Peyer's patch (tissue), 4 donors: ENCODE measurements around the gene EIF2B4. TPM values are rescaled to one million over a fixed set of nuclear protein-coding genes. Genes with fewer than 3 reads are reported as not detected.

ENCODE experiments used
- DNase-seq, 3 donors: peaks; one replicate each; pipeline ENCODE4 v3.0.0-alpha.2; 2017 to 2019
- H3K27ac ChIP-seq, 4 donors: fragments of 200-600 bp; sonication (generic); one replicate each; pipeline ENCODE4 v1.5.1; 2016 to 2019
- H3K27me3 ChIP-seq, 2 donors: fragments of 200-600 bp; sonication (generic); one replicate each; pipeline ENCODE4 v1.5.1; 2019
- H3K36me3 ChIP-seq, 3 donors: fragments of 200-600 bp; sonication (generic); one replicate each; pipeline ENCODE4 v1.5.1; 2016 to 2019
- H3K4me1 ChIP-seq, 4 donors: fragments of 200-600 bp; sonication (generic); one replicate each; pipeline ENCODE4 v1.5.1; 2016 to 2019
- H3K4me3 ChIP-seq, 4 donors: fragments of 200-600 bp; sonication (generic); 1 replicate in 3 of 4; 2 replicates in 1 of 4; pipeline ENCODE4 v1.5.1; 2016 to 2019; ENCODE audit warnings: mild to moderate bottlenecking in 1 of 4
- H3K9me3 ChIP-seq, 4 donors: fragments of 200-600 bp; sonication (generic); one replicate each; pipeline ENCODE4 v1.5.1; 2016 to 2019; ENCODE audit warnings: mild to moderate bottlenecking in 1 of 4
- POLR2A ChIP-seq, 2 donors: fragments of 450-650 bp; IDR thresholded peaks; one replicate each; pipeline ENCODE4 v1.5.1; 2017; ENCODE audit warnings: antibody characterized with exemption in 2 of 2, mild to moderate bottlenecking in 2 of 2, moderate library complexity in 2 of 2
- total RNA-seq, 4 donors: library from RNA; depleted of rRNA; stranded (reverse); fragments of >200 nt; gene quantifications; one replicate each; pipeline ENCODE4 v1.1.0, GENCODE V29; 2016
- TF ChIP-seq, protein P1 (sequence below), 6 experiments: fragments of 450-650 bp in 4 of 6; fragments of 200-600 bp in 2 of 6; sonication (generic) in 1 of 6; IDR thresholded peaks; one replicate each; pipeline ENCODE4 v1.5.1; 2017 to 2019; ENCODE audit warnings: antibody characterized with exemption in 6 of 6, mild to moderate bottlenecking in 3 of 6, moderate library complexity in 1 of 6

EIF2B4 gene
- total RNA-seq, 4 donors from 2014 or later: 19.8 to 47.0 (median 33.7) TPM

DNA sequence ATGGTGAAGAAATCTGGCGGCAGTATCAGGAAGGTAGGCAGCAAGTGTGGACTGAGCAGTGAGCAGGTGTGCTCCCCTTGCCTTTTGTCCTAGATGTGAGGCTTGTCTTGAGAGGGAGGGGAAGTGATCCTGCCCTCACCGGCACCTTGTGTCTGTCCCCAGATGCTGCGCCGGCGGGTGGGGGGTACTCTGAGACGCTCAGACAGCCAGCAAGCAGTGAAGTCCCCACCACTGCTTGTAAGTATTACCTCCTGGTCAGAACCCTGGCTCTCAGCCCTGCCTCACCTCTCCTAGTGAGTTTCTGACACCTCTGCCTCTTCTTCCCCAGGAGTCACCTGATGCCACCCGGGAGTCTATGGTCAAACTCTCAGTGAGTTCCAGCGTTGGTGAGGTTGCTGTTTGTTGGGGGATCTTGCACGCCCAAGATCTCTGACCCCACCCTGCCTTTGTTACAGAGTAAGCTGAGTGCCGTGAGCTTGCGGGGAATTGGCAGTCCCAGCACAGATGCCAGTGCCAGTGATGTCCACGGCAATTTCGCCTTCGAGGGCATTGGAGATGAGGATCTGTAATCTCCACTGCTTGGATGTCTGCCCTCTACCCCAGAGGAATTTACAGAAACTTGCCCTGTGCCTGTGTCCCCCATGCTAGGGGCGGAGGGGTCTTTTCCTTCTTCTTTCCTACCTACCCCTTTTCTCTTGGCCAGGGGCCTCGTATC lies 6.2 kb upstream of the EIF2B4 start:
- no peak for TF ChIP-seq POLR2A (IDR thresholded peaks at IDR 0.05)
- TF ChIP-seq, protein P1, sequence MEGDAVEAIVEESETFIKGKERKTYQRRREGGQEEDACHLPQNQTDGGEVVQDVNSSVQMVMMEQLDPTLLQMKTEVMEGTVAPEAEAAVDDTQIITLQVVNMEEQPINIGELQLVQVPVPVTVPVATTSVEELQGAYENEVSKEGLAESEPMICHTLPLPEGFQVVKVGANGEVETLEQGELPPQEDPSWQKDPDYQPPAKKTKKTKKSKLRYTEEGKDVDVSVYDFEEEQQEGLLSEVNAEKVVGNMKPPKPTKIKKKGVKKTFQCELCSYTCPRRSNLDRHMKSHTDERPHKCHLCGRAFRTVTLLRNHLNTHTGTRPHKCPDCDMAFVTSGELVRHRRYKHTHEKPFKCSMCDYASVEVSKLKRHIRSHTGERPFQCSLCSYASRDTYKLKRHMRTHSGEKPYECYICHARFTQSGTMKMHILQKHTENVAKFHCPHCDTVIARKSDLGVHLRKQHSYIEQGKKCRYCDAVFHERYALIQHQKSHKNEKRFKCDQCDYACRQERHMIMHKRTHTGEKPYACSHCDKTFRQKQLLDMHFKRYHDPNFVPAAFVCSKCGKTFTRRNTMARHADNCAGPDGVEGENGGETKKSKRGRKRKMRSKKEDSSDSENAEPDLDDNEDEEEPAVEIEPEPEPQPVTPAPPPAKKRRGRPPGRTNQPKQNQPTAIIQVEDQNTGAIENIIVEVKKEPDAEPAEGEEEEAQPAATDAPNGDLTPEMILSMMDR (IDR thresholded peaks at IDR 0.05): no peak
- no peaks in the 10 kb centered on the region for H3K9me3 ChIP-seq
- peaks cover 0 to 38% (median 6%) of the 10 kb centered on the region in 4 donors for H3K4me1 ChIP-seq
- H3K27me3 ChIP-seq: no peaks in the 10 kb centered on the region
- no peak for DNase-seq
- H3K27ac ChIP-seq: no peak overlapping the region
- H3K4me3 ChIP-seq: no peak overlapping the region
- peaks cover 0 to 61% (median 0%) of the 10 kb centered on the region in 3 donors for H3K36me3 ChIP-seq

DNA sequence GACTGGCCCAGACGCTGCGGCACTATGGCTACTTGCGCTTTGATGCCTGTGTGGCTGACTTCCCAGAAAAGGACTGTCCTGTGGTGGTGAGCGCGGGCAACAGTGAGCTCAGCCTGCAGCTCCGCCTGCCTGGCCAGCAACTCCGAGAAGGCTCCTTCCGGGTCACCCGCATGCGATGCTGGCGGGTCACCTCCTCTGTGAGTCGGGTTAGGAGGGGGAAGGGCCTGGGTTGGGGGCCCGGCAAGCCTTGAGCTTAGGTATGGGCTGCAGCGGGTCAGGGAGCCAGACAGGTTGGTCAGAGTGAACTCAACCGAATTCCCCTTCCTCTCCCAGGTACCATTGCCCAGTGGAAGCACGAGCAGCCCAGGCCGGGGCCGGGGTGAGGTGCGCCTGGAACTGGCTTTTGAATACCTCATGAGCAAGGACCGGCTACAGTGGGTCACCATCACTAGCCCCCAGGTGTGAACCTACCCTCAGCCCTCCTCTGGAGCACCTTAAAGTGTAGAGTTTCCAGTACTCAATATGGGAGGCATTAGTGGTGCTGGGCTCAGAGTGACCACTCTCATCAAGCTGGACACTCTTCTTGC lies 5.5 kb upstream of the EIF2B4 start:
- Histone ChIP-seq H3K4me3 (no peak overlapping the region), H3K36me3 (peaks cover 0 to 61% (median 0%) of the 10 kb centered on the region in 3 donors), H3K9me3 (no peaks in the 10 kb centered on the region), H3K27ac (no peak overlapping the region), H3K27me3 (no peaks in the 10 kb centered on the region), H3K4me1 (peaks cover 0 to 36% (median 6%) of the 10 kb centered on the region in 4 donors)
- DNase-seq: no peak
- TF ChIP-seq, protein P1 (IDR thresholded peaks at IDR 0.05): no peak
- TF ChIP-seq POLR2A (IDR thresholded peaks at IDR 0.05): no peak

DNA sequence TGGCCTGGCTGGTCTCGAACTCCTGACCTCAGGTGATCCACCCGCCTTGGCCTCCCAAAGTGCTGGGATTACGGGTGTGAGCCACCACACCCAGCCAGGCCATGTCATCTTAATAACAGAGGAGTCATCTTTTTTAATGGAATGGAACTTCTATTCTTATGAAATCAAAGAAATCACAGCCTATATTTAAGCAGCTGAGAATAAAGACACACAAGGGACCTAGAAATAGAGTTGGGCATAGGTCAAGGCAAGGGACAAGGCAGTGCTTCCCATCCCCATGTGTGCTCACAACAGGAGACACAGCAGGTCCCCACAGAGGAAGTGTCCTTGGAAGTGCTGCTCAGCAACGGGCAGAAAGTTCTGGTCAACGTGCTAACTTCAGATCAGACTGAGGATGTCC lies 3.4 kb upstream of the EIF2B4 start:
- H3K4me1 ChIP-seq: peaks cover 0 to 31% (median 11%) of the 10 kb centered on the region in 4 donors
- no peaks in the 10 kb centered on the region for H3K9me3 ChIP-seq
- H3K36me3 ChIP-seq: peaks cover 0 to 60% (median 0%) of the 10 kb centered on the region in 3 donors
- H3K27me3 ChIP-seq: no peaks in the 10 kb centered on the region
- no peak for TF ChIP-seq POLR2A (IDR thresholded peaks at IDR 0.05)
- TF ChIP-seq, protein P1 (IDR thresholded peaks at IDR 0.05): no peak
- no peak overlapping the region for H3K4me3 ChIP-seq
- DNase-seq: no peak
- no peak overlapping the region for H3K27ac ChIP-seq

DNA sequence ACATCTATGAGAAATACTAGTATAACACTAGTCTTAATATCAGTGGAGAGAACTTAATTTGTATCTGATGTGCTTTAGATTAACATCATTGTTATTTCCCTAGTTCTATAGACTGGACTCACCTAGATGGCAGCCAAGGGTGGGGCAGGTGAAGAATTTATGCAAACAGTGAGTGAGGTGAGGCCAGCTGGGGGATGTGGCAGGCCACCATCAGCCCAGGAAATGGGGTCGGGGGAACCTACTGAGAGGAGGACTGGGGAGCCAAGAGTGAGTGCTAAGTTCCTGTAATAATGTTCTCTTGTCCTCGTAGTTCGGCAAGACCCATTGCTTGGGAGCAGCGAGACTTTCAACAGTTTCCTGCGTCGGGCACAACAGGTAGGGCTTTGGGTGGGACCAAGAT lies 2.8 kb upstream of the EIF2B4 start:
- no peak for TF ChIP-seq POLR2A (IDR thresholded peaks at IDR 0.05)
- TF ChIP-seq, protein P1 (IDR thresholded peaks at IDR 0.05): no peak
- Histone ChIP-seq H3K4me1 (peaks cover 0 to 27% (median 11%) of the 10 kb centered on the region in 4 donors), H3K4me3 (no peak overlapping the region), H3K36me3 (peaks cover 0 to 60% (median 0%) of the 10 kb centered on the region in 3 donors), H3K27me3 (no peaks in the 10 kb centered on the region), H3K9me3 (no peaks in the 10 kb centered on the region), H3K27ac (no peak overlapping the region)
- no peak for DNase-seq

DNA sequence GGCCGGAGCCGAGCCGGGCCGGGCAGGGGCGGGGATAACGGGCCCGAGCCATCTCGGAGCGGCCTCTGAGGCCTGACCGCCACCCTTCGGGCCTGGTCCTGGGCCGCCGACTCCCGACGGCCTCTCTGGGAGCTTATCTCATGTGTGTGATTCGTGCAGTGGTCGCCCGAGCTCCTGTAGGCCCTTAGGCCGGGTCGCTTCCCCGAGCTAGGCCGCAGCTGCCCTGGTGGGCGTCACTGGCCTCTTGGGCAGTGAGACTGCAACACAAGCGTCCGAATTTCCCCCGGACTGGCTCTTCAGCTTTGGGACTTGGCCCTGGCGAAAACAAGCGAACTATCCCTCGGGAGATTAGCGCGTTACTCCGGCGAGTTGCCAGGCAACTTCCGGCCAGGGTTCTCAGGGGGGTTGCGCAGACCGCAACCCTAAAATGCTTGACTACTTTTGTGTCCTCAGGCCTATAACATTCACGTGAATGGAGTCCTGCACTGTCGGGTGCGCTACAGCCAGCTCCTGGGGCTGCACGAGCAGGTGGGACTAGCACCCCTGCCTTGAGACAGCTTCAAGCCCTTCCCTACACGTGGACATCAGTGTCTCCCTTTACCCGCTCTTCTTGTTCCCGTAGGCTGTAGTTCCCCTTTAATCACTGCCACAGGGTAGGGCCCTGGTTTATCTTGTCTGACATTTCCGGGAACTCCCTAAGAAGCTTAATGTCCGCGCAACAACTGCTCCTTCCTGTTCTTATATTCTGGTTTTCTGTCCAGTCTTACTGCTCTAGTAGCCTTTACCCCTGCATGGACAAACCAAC lies 880 bp upstream of the EIF2B4 start:
- Histone ChIP-seq H3K4me1 (peaks cover 0 to 27% (median 11%) of the 10 kb centered on the region in 4 donors), H3K4me3 (peak overlapping the region; percentile 77 to 89 (median 78)), H3K9me3 (no peaks in the 10 kb centered on the region), H3K27ac (peak overlapping the region; percentile 74 to 90 (median 88)), H3K27me3 (no peaks in the 10 kb centered on the region), H3K36me3 (peaks cover 0 to 60% (median 4%) of the 10 kb centered on the region in 3 donors)
- peak; percentile 58 to 68 (median 58) for DNase-seq
- peak; percentile 17 to 60 for TF ChIP-seq POLR2A (IDR thresholded peaks at IDR 0.05)
- TF ChIP-seq, protein P1 (IDR thresholded peaks at IDR 0.05): no peak
